Measurements from ENCODE around the gene ABCD1. TPM values are rescaled to one million over a fixed set of nuclear protein-coding genes. Genes with fewer than 3 reads are reported as not detected.

The ABCD1 gene
- total and polyA plus RNA-seq, 4 donors, result 5.7 to 19.7 (median 10.3) TPM

- ATAC-seq (ENCODE audit: insufficient read depth, low FRiP score) (no peak), DNase-seq (no peak)
- Histone ChIP-seq H3K4me3 (no peak overlapping the region), H3K9me3 (ENCODE audit: control insufficient read depth in 4 of 4, insufficient read depth in 3 of 4, low read length in 3 of 4) (peaks cover 0 to 6% (median 1%) of the 10 kb centered on the region in 4 donors), H3K27me3 (ENCODE audit: control insufficient read depth in 3 of 3, insufficient read depth in 3 of 3, low read length in 2 of 3) (no peaks in the 10 kb centered on the region), H3K9ac (ENCODE audit: insufficient read depth in 1 of 2, low read length in 2 of 2) (no peak overlapping the region), H3K27ac (ENCODE audit: low read depth in 1 of 2, low read length in 1 of 2) (peak overlapping the region in 1 of 2 donors; percentile 6), H3K36me3 (ENCODE audit: control insufficient read depth in 4 of 4, insufficient read depth in 4 of 4, low read length in 4 of 4) (peaks cover 3 to 15% (median 9%) of the 10 kb centered on the region in 4 donors), H3K4me1 (ENCODE audit: control insufficient read depth in 5 of 5, insufficient read depth in 5 of 5, low read length in 5 of 5) (peaks cover 0 to 8% (median 2%) of the 10 kb centered on the region in 5 donors)
- TF ChIP-seq, protein P1, sequence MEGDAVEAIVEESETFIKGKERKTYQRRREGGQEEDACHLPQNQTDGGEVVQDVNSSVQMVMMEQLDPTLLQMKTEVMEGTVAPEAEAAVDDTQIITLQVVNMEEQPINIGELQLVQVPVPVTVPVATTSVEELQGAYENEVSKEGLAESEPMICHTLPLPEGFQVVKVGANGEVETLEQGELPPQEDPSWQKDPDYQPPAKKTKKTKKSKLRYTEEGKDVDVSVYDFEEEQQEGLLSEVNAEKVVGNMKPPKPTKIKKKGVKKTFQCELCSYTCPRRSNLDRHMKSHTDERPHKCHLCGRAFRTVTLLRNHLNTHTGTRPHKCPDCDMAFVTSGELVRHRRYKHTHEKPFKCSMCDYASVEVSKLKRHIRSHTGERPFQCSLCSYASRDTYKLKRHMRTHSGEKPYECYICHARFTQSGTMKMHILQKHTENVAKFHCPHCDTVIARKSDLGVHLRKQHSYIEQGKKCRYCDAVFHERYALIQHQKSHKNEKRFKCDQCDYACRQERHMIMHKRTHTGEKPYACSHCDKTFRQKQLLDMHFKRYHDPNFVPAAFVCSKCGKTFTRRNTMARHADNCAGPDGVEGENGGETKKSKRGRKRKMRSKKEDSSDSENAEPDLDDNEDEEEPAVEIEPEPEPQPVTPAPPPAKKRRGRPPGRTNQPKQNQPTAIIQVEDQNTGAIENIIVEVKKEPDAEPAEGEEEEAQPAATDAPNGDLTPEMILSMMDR (IDR thresholded peaks at IDR 0.05; ENCODE audit: control extremely low read depth, extremely low read depth), result no peak
- WGBS, 2 donors, result 75 to 90% methylated on average over 2 of the region's 2 CpGs
These were observed 5.4 kb upstream of the ABCD1 start for GRCh38 chrX:153719238-153719637.

DNA sequence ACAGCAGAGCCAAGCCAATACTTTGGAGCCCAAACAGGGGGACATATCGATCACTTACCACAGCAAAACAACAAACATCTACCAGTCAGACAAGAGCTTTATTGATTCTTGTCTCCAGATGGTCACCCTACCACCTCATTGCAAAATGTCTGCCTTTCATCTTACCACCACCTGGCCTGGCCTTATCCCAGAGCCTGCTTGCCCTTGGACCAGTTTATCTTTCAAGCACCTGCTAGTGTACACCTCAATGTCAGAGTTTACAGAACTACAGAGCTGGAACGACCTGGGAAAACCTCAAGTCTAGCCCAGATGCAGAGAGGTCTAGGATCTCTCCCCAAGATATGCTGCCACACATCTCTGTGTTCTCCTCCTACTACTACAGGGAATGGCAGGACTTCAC, 5.0 kb upstream of the ABCD1 start:
- H3K4me1 ChIP-seq (ENCODE audit: control insufficient read depth in 5 of 5, insufficient read depth in 5 of 5, low read length in 5 of 5), result peaks cover 0 to 8% (median 2%) of the 10 kb centered on the region in 5 donors
- H3K36me3 ChIP-seq (ENCODE audit: control insufficient read depth in 4 of 4, insufficient read depth in 4 of 4, low read length in 4 of 4), result peaks cover 3 to 14% (median 9%) of the 10 kb centered on the region in 4 donors
- WGBS, 2 donors, result 66 to 85% methylated on average over 2 of the region's 2 CpGs
- peaks cover 0 to 6% (median 1%) of the 10 kb centered on the region in 4 donors for H3K9me3 ChIP-seq (ENCODE audit: control insufficient read depth in 4 of 4, insufficient read depth in 3 of 4, low read length in 3 of 4)
- H3K27ac ChIP-seq (ENCODE audit: low read depth in 1 of 2, low read length in 1 of 2), result peak overlapping the region in 1 of 2 donors; percentile 6
- ATAC-seq (ENCODE audit: insufficient read depth, low FRiP score), result no peak
- no peak overlapping the region for H3K9ac ChIP-seq (ENCODE audit: insufficient read depth in 1 of 2, low read length in 2 of 2)
- H3K4me3 ChIP-seq, result no peak overlapping the region
- DNase-seq, result no peak
- no peaks in the 10 kb centered on the region for H3K27me3 ChIP-seq (ENCODE audit: control insufficient read depth in 3 of 3, insufficient read depth in 3 of 3, low read length in 2 of 3)
- TF ChIP-seq, protein P1 (IDR thresholded peaks at IDR 0.05; ENCODE audit: control extremely low read depth, extremely low read depth), result no peak

- H3K36me3 ChIP-seq (ENCODE audit: control insufficient read depth in 4 of 4, insufficient read depth in 4 of 4, low read length in 4 of 4), result peaks cover 0 to 9% (median 6%) of the 10 kb centered on the region in 4 donors
- H3K27ac ChIP-seq (ENCODE audit: low read depth in 1 of 2, low read length in 1 of 2), result peak overlapping the region; percentile 89 to 92
- no peak overlapping the region for H3K9ac ChIP-seq (ENCODE audit: insufficient read depth in 1 of 2, low read length in 2 of 2)
- TF ChIP-seq, protein P1 (IDR thresholded peaks at IDR 0.05; ENCODE audit: control extremely low read depth, extremely low read depth), result no peak
- H3K4me3 ChIP-seq, result peak overlapping the region; percentile 57
- DNase-seq (no peak), ATAC-seq (ENCODE audit: insufficient read depth, low FRiP score) (no peak)
- H3K9me3 ChIP-seq (ENCODE audit: control insufficient read depth in 4 of 4, insufficient read depth in 3 of 4, low read length in 3 of 4), result peaks cover 0 to 12% (median 1%) of the 10 kb centered on the region in 4 donors
- WGBS, 2 donors, result 16 to 56% methylated on average over 8 to 12 of the region's 12 CpGs
- H3K4me1 ChIP-seq (ENCODE audit: control insufficient read depth in 5 of 5, insufficient read depth in 5 of 5, low read length in 5 of 5), result peaks cover 6 to 30% (median 10%) of the 10 kb centered on the region in 5 donors
- no peaks in the 10 kb centered on the region for H3K27me3 ChIP-seq (ENCODE audit: control insufficient read depth in 3 of 3, insufficient read depth in 3 of 3, low read length in 2 of 3)
These were observed 1.8 kb upstream of the ABCD1 start for GRCh38 chrX:153722704-153723350.

Measured in lung (tissue), 12 donors.